Right lobe of liver (tissue), 6 donors: ENCODE data around the gene LRRC15. TPM values are rescaled to one million over a fixed set of nuclear protein-coding genes. Genes with fewer than 3 reads are reported as not detected.

Source experiments
- ATAC-seq, 4 donors: fragments of 200-7000 bp; cut with Tn5 transposase; one replicate each; pipeline ENCODE4 v1.9.1; 2020; ENCODE audit warnings: mild to moderate bottlenecking in 4 of 4, moderate library complexity in 4 of 4
- DNase-seq, 3 donors: peaks; one replicate each; pipeline ENCODE4 v3.0.0-alpha.2; 2020
- H3K27ac ChIP-seq, 3 donors: fragments of 200-600 bp; one replicate each; pipeline ENCODE4 v1.8.0; 2022
- H3K27me3 ChIP-seq, 2 donors: fragments of 200-600 bp; one replicate each; pipeline ENCODE4 v1.8.0; 2022
- H3K36me3 ChIP-seq, 4 donors: fragments of 200-600 bp; sonication (generic) in 1 of 4; one replicate each; pipeline versions ENCODE4 v1.5.1 to v1.8.0; 2017 to 2022; ENCODE audit warnings: control low read depth in 1 of 4
- H3K4me1 ChIP-seq, 4 donors: fragments of 200-600 bp; sonication (generic) in 1 of 4; one replicate each; pipeline versions ENCODE4 v1.5.1 to v1.8.0; 2017 to 2022; ENCODE audit warnings: control low read depth in 1 of 4
- H3K4me3 ChIP-seq, 3 donors: fragments of 200-600 bp; one replicate each; pipeline ENCODE4 v1.8.0; 2022
- H3K9me3 ChIP-seq, 4 donors: fragments of 200-600 bp; sonication (generic) in 1 of 4; one replicate each; pipeline versions ENCODE4 v1.5.1 to v1.8.0; 2017 to 2022; ENCODE audit warnings: control low read depth in 1 of 4
- CTCF ChIP-seq, 4 donors: fragments of 200-600 bp in 3 of 4; fragments of 450-650 bp in 1 of 4; IDR thresholded peaks; one replicate each; pipeline versions ENCODE4 v1.5.1 to v1.8.0; 2016 to 2022; ENCODE audit warnings: antibody characterized with exemption in 4 of 4, mild to moderate bottlenecking in 2 of 4
- POLR2A ChIP-seq: fragments of 450-650 bp; IDR thresholded peaks from one replicate; pipeline ENCODE4 v1.6.1; 2017; ENCODE audit warnings: antibody characterized with exemption, mild to moderate bottlenecking
- WGBS: methylation state at CpG from one replicate; pipeline ENCODE4 v1.1.6; 2018; ENCODE audit warnings: low coverage, low lambda C conversion rate; ENCODE audit not compliant: insufficient coverage; ENCODE audit errors: missing lambda C conversion rate; 5-methylcytosine and 5-hydroxymethylcytosine counted together
- intact Hi-C, 2 donors: fragments of 100-400 bp; cut with DNase I; formaldehyde crosslinking; loops; one replicate each; pipeline versions ENCODE4 v1.11.2 to v1.14.1; 2022
- total RNA-seq, 6 experiments: library from RNA; depleted of rRNA in 2 of 6; stranded (reverse); fragments of >200 nt in 2 of 6; fragmentation: NEBNext Ultra II Directional in 3 of 6; extraction: Animal tissue kit (Norgen Biotek cat#: 25700) in 3 of 6; gene quantifications; one replicate each; pipeline versions ENCODE4 v1.1.0 to v1.2.4, GENCODE V29; 2016 to 2023
- donor health status: DM: no; HTN: yes; CAD: no.
- donor health status: DM: no; HTN: no; CAD: no.
- donor health status: DM: no; HTN: no; CAD: no.
- donor health status: DM: no; HTN: yes; CAD: no.
- donor health status: DM: no; HTN: yes; CAD: no.

Gene LRRC15
- total RNA-seq, 6 experiments from 2014 or later, result 0.07 to 0.37 (median 0.09) TPM; not detected in 1

- DNase-seq (no peak), ATAC-seq (no peak)
- 84% methylated on average over 13 of the region's 14 CpGs for whole genome bisulfite sequencing
- peak overlapping the region in 1 of 3 donors; percentile 94 for H3K4me3 ChIP-seq
- peak overlapping the region in 2 of 3 donors; percentile 92 to 97 for H3K27ac ChIP-seq
- H3K27me3 ChIP-seq, result no peaks in the 10 kb centered on the region
- TF ChIP-seq CTCF (IDR thresholded peaks at IDR 0.05) (no peak), POLR2A (no peak)
- peaks cover 0 to 9% (median 0%) of the 10 kb centered on the region in 4 donors for H3K4me1 ChIP-seq
- intact Hi-C loops, result no loop called here
- no peaks in the 10 kb centered on the region for H3K9me3 ChIP-seq
- no peaks in the 10 kb centered on the region for H3K36me3 ChIP-seq
Observed at GRCh38 chr3:194351952-194352536, 17.5 kb downstream of the LRRC15 start.

GRCh38 chr3:194351080-194351672, 18.4 kb downstream of the LRRC15 start, which contains the start of gene CPN2:
Gene CPN2 (minus strand): TSS chr3:194351328. CDS start chr3:194342702, 8,626 bp downstream.
- no peaks in the 10 kb centered on the region for H3K9me3 ChIP-seq
- intact Hi-C loops, result no loop called here
- DNase-seq (peak; percentile 87 to 94 (median 92)), ATAC-seq (peak; percentile 93 to 97 (median 94))
- peak within 1 kb of the TSS; percentile 70 to 94 (median 87) for H3K4me3 ChIP-seq
- H3K27ac ChIP-seq, result peak within 1 kb of the TSS; percentile 92 to 97 (median 92)
- no peak for TF ChIP-seq CTCF (IDR thresholded peaks at IDR 0.05)
- peak; percentile 94 for TF ChIP-seq POLR2A
- H3K27me3 ChIP-seq, result no peaks in the 10 kb centered on the region
- 53% methylated on average over 6 of the region's 24 CpGs for WGBS
- peaks cover 0 to 9% (median 0%) of the 10 kb centered on the region in 4 donors for H3K4me1 ChIP-seq
- H3K36me3 ChIP-seq, result no peaks in the 10 kb centered on the region

- no peaks in the 10 kb centered on the region for H3K36me3 ChIP-seq
- peak overlapping the region; percentile 92 to 97 (median 92) for H3K27ac ChIP-seq
- peak overlapping the region; percentile 70 to 94 (median 87) for H3K4me3 ChIP-seq
- peaks cover 0 to 9% (median 0%) of the 10 kb centered on the region in 4 donors for H3K4me1 ChIP-seq
- TF ChIP-seq POLR2A (no peak), CTCF (IDR thresholded peaks at IDR 0.05) (no peak)
- DNase-seq, result no peak
- no peaks in the 10 kb centered on the region for H3K27me3 ChIP-seq
- no peaks in the 10 kb centered on the region for H3K9me3 ChIP-seq
- ATAC-seq, result peak; percentile 2 to 28 (median 14)
- 29% methylated on average over 3 of the region's 3 CpGs for WGBS
- intact Hi-C loops, result no loop called here
Observed at GRCh38 chr3:194350726-194351071, 18.8 kb downstream of the LRRC15 start.

- no peak overlapping the region for H3K27ac ChIP-seq
- intact Hi-C loops, result no loop called here
- H3K4me3 ChIP-seq, result no peak overlapping the region
- TF ChIP-seq CTCF (IDR thresholded peaks at IDR 0.05) (no peak), POLR2A (no peak)
- no peaks in the 10 kb centered on the region for H3K36me3 ChIP-seq
- ATAC-seq, result no peak
- no peaks in the 10 kb centered on the region for H3K9me3 ChIP-seq
- H3K4me1 ChIP-seq, result peaks cover 0 to 14% (median 0%) of the 10 kb centered on the region in 4 donors
- no peaks in the 10 kb centered on the region for H3K27me3 ChIP-seq
- 80% methylated on average over 6 of the region's 6 CpGs for WGBS
- no peak for DNase-seq
Observed at GRCh38 chr3:194348354-194348753, 21.2 kb downstream of the LRRC15 start.
